GM12874 (cell line): ENCODE data around the gene NPRL2.

Experiments
- CTCF ChIP-seq: IDR thresholded peaks from 2 replicates; pipeline ENCODE4 v1.5.1; 2011; ENCODE audit warnings: low read depth, mild to moderate bottlenecking, control low read depth, low read length, moderate library complexity; ENCODE audit not compliant: insufficient read depth

NPRL2 gene

DNA sequence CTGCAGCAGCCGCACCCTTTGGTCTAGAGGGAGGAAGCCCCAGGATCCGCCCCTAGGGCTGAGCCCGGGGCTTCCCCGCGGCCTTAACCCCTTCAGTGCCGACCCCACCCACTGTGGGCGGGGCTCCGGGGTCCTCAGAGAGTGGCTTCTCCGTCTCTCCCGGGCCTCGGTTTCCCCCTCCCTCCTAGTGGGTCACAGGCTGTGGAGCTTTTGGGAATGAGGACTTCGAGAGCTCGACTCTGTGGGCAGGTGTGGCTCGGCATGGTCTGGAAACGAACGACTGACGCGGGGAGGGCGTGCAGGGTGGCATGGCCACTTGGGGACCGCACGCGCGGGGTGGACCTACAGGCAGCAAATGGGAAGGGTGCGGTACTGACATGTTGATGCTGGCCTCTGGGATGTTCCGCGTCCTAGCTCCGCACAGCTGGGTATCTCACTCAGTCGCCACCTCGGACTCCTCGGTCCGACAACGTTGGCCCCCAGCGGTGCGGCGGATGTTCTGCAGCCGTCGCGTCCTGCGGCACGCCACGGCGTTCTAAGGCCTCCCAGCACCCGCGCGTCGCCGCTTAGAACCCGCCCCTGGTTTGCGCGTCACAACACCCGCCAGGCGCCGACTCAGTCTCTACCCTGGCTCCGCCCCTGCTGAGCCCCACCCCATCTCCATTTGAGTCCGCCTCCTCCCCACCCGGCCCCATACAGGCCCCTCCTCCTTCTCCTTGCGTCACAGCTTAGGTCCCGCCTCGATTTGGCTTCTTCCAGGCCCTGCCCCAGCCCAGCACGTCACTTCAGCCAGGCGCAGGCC, 51.5 kb downstream of the NPRL2 start, which contains the start of the genes HYAL3 and NAA80:
HYAL3 (minus strand) TSS at position 570 of the 802 bp plus-strand sequence. CDS start 3,803 bp downstream, outside the sequence.
NAA80 (minus strand) TSS at position 570 of the 802 bp plus-strand sequence. CDS start 1,942 bp downstream, outside the sequence.
- TF ChIP-seq CTCF: peak; percentile 40

- TF ChIP-seq CTCF: peak; percentile 1; the same call in 1 of the 2 replicates
Measured at GRCh38 chr3:50297896-50298725, 52.5 kb downstream of the NPRL2 start.

GRCh38 chr3:50297384-50297775, 53.2 kb downstream of the NPRL2 start:
- TF ChIP-seq CTCF: no peak
